Colonic mucosa (tissue), 4 donors: ENCODE measurements around the gene TMEM61. TPM values are rescaled to one million over a fixed set of nuclear protein-coding genes. Genes with fewer than 3 reads are reported as not detected.

ENCODE experiments used
- DNase-seq: peaks from one replicate; pipeline ENCODE4 v3.0.0-alpha.2; 2020
- H3K27ac ChIP-seq: fragments of 200-600 bp; one replicate; pipeline ENCODE4 v1.8.0; 2021
- H3K27me3 ChIP-seq: fragments of 200-600 bp; one replicate; pipeline ENCODE4 v1.8.0; 2021
- H3K36me3 ChIP-seq: fragments of 200-600 bp; one replicate; pipeline ENCODE4 v1.8.0; 2021
- H3K4me1 ChIP-seq: fragments of 200-600 bp; one replicate; pipeline ENCODE4 v1.8.0; 2021; ENCODE audit warnings: mild to moderate bottlenecking
- H3K4me3 ChIP-seq: fragments of 200-600 bp; one replicate; pipeline ENCODE4 v1.8.0; 2021
- H3K9ac ChIP-seq, 2 donors: one replicate each; pipeline ENCODE4 v1.7.0; 2013; ENCODE audit warnings: control low read depth in 2 of 2, low read depth in 2 of 2, low read length in 2 of 2
- H3K9me3 ChIP-seq: fragments of 200-600 bp; one replicate; pipeline ENCODE4 v1.8.0; 2021
- CTCF ChIP-seq: fragments of 200-600 bp; IDR thresholded peaks from one replicate; pipeline ENCODE4 v1.8.0; 2022; ENCODE audit warnings: antibody characterized with exemption, mild to moderate bottlenecking
- intact Hi-C: fragments of 100-400 bp; cut with DNase I; formaldehyde crosslinking; loops from one replicate; pipeline ENCODE4 v1.14.1; 2022
- total RNA-seq, 2 donors: library from RNA; stranded (reverse); fragmentation: NEBNext Ultra II Directional in 1 of 2; extraction: Animal tissue kit (Norgen Biotek cat#: 25700) in 1 of 2; gene quantifications; one replicate each; pipeline ENCODE4 v1.2.1, GENCODE V29; 2021
- donor health status: healthy.
- donor health status: DM: no; HTN: no; CAD: no.
- donor health status: DM: no; HTN: no; CAD: no.

TMEM61 gene
- total RNA-seq, 2 donors from 2014 or later: 11.0 to 13.4 TPM

DNA sequence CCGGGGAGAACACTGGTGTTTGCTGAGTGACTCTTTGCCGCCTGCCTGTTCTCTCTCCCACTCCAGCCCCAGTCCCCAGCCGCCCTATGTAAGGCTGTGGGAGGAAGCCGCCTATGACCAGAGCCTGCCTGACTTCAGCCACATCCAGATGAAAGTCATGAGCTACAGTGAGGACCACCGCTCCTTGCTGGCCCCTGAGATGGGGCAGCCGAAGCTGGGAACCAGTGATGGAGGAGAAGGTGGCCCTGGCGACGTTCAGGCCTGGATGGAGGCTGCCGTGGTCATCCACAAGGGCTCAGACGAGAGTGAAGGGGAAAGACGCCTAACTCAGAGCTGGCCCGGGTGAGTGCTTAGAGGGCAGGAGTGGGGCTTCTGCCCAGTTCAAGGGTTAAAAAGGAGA is 26.5 kb downstream of the TMEM61 start:
- no peak for DNase-seq
- intact Hi-C loops: no loop called here
- TF ChIP-seq CTCF: no peak
- no peaks in the 10 kb centered on the region for H3K4me1 ChIP-seq
- H3K27ac ChIP-seq: no peak overlapping the region
- H3K9me3 ChIP-seq: no peaks in the 10 kb centered on the region
- no peaks in the 10 kb centered on the region for H3K36me3 ChIP-seq
- H3K9ac ChIP-seq: no peak overlapping the region
- no peak overlapping the region for H3K4me3 ChIP-seq
- H3K27me3 ChIP-seq: no peaks in the 10 kb centered on the region

GRCh38 chr1:55007625-55008024 is 27.2 kb downstream of the TMEM61 start:
- H3K27ac ChIP-seq: no peak overlapping the region
- intact Hi-C loops: no loop called here
- no peak overlapping the region for H3K9ac ChIP-seq
- H3K4me3 ChIP-seq: no peak overlapping the region
- no peaks in the 10 kb centered on the region for H3K36me3 ChIP-seq
- no peaks in the 10 kb centered on the region for H3K9me3 ChIP-seq
- DNase-seq: no peak
- no peak for TF ChIP-seq CTCF
- no peaks in the 10 kb centered on the region for H3K4me1 ChIP-seq
- no peaks in the 10 kb centered on the region for H3K27me3 ChIP-seq

- Histone ChIP-seq H3K27ac (no peak overlapping the region), H3K36me3 (no peaks in the 10 kb centered on the region), H3K9ac (no peak overlapping the region), H3K4me3 (no peak overlapping the region), H3K27me3 (no peaks in the 10 kb centered on the region), H3K4me1 (no peaks in the 10 kb centered on the region), H3K9me3 (no peaks in the 10 kb centered on the region)
- intact Hi-C loops: no loop called here
- no peak for TF ChIP-seq CTCF
- no peak for DNase-seq
Measured at GRCh38 chr1:55010194-55010886, 29.9 kb downstream of the TMEM61 start.

GRCh38 chr1:55010887-55011217 is 30.4 kb downstream of the TMEM61 start:
- H3K4me3 ChIP-seq: no peak overlapping the region
- no peak overlapping the region for H3K9ac ChIP-seq
- intact Hi-C loops: no loop called here
- DNase-seq: no peak
- H3K4me1 ChIP-seq: no peaks in the 10 kb centered on the region
- H3K9me3 ChIP-seq: no peaks in the 10 kb centered on the region
- no peak for TF ChIP-seq CTCF
- no peak overlapping the region for H3K27ac ChIP-seq
- no peaks in the 10 kb centered on the region for H3K36me3 ChIP-seq
- H3K27me3 ChIP-seq: no peaks in the 10 kb centered on the region

GRCh38 chr1:55012661-55013060 is 32.2 kb downstream of the TMEM61 start:
- H3K9me3 ChIP-seq: no peaks in the 10 kb centered on the region
- H3K4me1 ChIP-seq: no peaks in the 10 kb centered on the region
- no peak overlapping the region for H3K4me3 ChIP-seq
- H3K27ac ChIP-seq: no peak overlapping the region
- TF ChIP-seq CTCF: no peak
- no peak overlapping the region for H3K9ac ChIP-seq
- no peak for DNase-seq
- no peaks in the 10 kb centered on the region for H3K27me3 ChIP-seq
- intact Hi-C loops: no loop called here
- no peaks in the 10 kb centered on the region for H3K36me3 ChIP-seq
